OCI-LY7 (cell line): ENCODE data around the gene ZFYVE26. TPM values are rescaled to one million over a fixed set of nuclear protein-coding genes. Genes with fewer than 3 reads are reported as not detected.
A peak's percentile ranks its signal among the peaks of the same experiment; 100 is the strongest.
"Not testable (repeated sequence)": the region's sequence is repeated elsewhere in the genome, so short reads cannot be mapped to it uniquely, and the experiment has no call there.

ENCODE experiments used
- BruUV-seq: library from RNA; stranded (reverse); fragments of 400-500 nt; replicated peaks from 2 replicates; lab custom pipeline; 2021; lab: Mats Ljungman, UMichigan
- CTCF ChIA-PET: fragments of 300-600 bp; sonication (Branson Sonifier 250); formaldehyde crosslinking; loops from one replicate; lab custom pipeline; 2022; ENCODE audit warnings: antibody characterized with exemption; ENCODE audit not compliant: unreplicated experiment; lab: Charles Lee
- POLR2A ChIA-PET: fragments of 300-600 bp; sonication (Branson Sonifier 250); formaldehyde crosslinking; loops from one replicate; lab custom pipeline; 2022; ENCODE audit warnings: antibody characterized with exemption; lab: Charles Lee
- DNase-seq: peaks from one replicate; pipeline ENCODE4 v3.0.0-alpha.2; 2015; ENCODE audit warnings: low spot score
- H2AFZ ChIP-seq: fragments of 200-600 bp; sonication (generic), shearing (Covaris generic); 2 replicates; pipeline ENCODE4 v1.6.1; 2014; ENCODE audit warnings: mild to moderate bottlenecking, antibody characterized with exemption, low read length, moderate library complexity
- H3K27ac ChIP-seq: fragments of 200-600 bp; sonication (generic); 2 replicates; pipeline ENCODE4 v1.5.1; 2014; ENCODE audit warnings: mixed run types, low read depth, mild to moderate bottlenecking, moderate library complexity, low read length, inconsistent platforms; ENCODE audit not compliant: poor library complexity, severe bottlenecking
- H3K36me3 ChIP-seq: fragments of 200-600 bp; sonication (generic); 2 replicates; pipeline ENCODE4 v1.6.1; 2014; ENCODE audit warnings: mild to moderate bottlenecking, antibody characterized with exemption, low read length, moderate library complexity, mixed read lengths; ENCODE audit not compliant: insufficient read depth
- H3K4me1 ChIP-seq: fragments of 200-600 bp; sonication (generic); 2 replicates; pipeline ENCODE4 v1.5.1; 2014; ENCODE audit warnings: mild to moderate bottlenecking, low read length; ENCODE audit not compliant: insufficient read depth, poor library complexity, severe bottlenecking
- H3K4me2 ChIP-seq: fragments of 200-600 bp; sonication (generic); 2 replicates; pipeline ENCODE4 v1.6.1; 2014; ENCODE audit warnings: mild to moderate bottlenecking, low read length
- H3K4me3 ChIP-seq: fragments of 200-600 bp; sonication (generic); 2 replicates; pipeline ENCODE4 v1.5.1; 2014; ENCODE audit warnings: mild to moderate bottlenecking, low read depth, low read length; ENCODE audit not compliant: poor library complexity, severe bottlenecking
- H3K79me2 ChIP-seq: fragments of 200-600 bp; sonication (generic); 2 replicates; pipeline ENCODE4 v1.6.1; 2016; ENCODE audit warnings: low read depth, mild to moderate bottlenecking, low read length, moderate library complexity, mixed read lengths; ENCODE audit not compliant: insufficient read depth
- H3K9me2 ChIP-seq: fragments of 200-600 bp; sonication (generic); 2 replicates; pipeline ENCODE4 v1.6.1; 2016; ENCODE audit warnings: mild to moderate bottlenecking, low read length, mixed read lengths; ENCODE audit not compliant: insufficient read depth
- H3K9me3 ChIP-seq: fragments of 200-600 bp; sonication (generic); 2 replicates; pipeline ENCODE4 v1.6.1; 2014; ENCODE audit warnings: mild to moderate bottlenecking, mixed run types, low read length, mixed read lengths
- H4K20me1 ChIP-seq: fragments of 200-600 bp; sonication (generic); 2 replicates; pipeline ENCODE4 v1.6.1; 2014; ENCODE audit warnings: mild to moderate bottlenecking, antibody characterized with exemption, low read length, moderate library complexity, mixed read lengths; ENCODE audit not compliant: insufficient read depth
- EZH2phosphoT487 ChIP-seq: fragments of 200-600 bp; sonication (generic); IDR thresholded peaks from 2 replicates; pipeline ENCODE4 v1.6.1; 2018; ENCODE audit warnings: low read depth, borderline replicate concordance, mild to moderate bottlenecking, mixed run types, antibody characterized with exemption, low read length, moderate library complexity, mixed read lengths
- intact Hi-C: fragments of 100-400 bp; cut with micrococcal nuclease; formaldehyde crosslinking; loops from one replicate; pipeline ENCODE4 v1.10.0; 2022; ENCODE audit not compliant: unreplicated experiment
- total RNA-seq, 2 experiments: library from RNA; depleted of rRNA in 1 of 2; stranded (reverse); fragments of >200 nt in 1 of 2; shearing (Covaris generic) in 1 of 2; gene quantifications; 2 replicates each; pipeline ENCODE4 v1.2.3, GENCODE V29; 2014 to 2022
- TF ChIP-seq, protein P1 (sequence below): fragments of 200-600 bp; sonication (generic); conservative IDR thresholded peaks from 2 replicates; pipeline ENCODE4 v1.5.1; 2014; ENCODE audit warnings: mild to moderate bottlenecking, antibody characterized with exemption, low read length, moderate library complexity, mixed read lengths

ZFYVE26 gene
- total RNA-seq, 2 experiments from 2014 or later = 12.0 to 22.8 TPM

DNA sequence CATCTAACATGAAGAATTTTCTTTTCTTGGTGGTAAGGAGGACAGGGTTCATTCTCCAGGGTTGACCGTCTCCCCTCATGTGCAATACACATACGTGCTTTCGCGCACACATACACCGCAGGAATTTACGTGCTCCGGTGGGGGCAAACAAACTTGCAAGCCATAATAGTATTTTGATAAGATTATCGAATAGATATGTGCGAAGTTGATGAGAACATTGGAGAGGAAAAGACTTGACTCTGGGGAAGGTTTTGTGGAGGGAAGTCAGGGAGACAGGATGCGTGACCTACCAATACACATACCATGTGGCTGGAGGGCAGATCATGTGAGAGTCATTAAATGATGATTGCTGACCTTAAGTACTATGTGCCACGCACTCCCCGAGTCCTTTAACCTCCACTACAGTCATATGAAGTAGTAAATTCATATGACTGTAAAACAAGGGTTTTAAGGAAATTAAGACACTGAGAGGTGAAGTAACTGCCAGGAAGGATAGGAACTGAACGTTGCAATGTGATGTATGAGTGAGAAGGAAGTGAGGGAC is 4.1 kb upstream of the ZFYVE26 start:
- Histone ChIP-seq H2AFZ (peak overlapping the region; percentile 88), H4K20me1 (no peaks in the 10 kb centered on the region), H3K9me3 (no peaks in the 10 kb centered on the region), H3K9me2 (no peaks in the 10 kb centered on the region), H3K4me1 (peaks cover 38% of the 10 kb centered on the region), H3K4me2 (peak overlapping the region; percentile 84), H3K27ac (peak overlapping the region; percentile 39), H3K4me3 (peak overlapping the region; percentile 87), H3K79me2 (peaks cover 24% of the 10 kb centered on the region; the same call in 1 of the 2 replicates), H3K36me3 (peaks cover 2% of the 10 kb centered on the region; the same call in 1 of the 2 replicates)
- POLR2A ChIA-PET = interaction anchor here (0.6 kb wide), 2 partner anchors 113 to 151 kb away, joined by 3 to 6 read pairs; no protein-coding TSS in a partner anchor
- CTCF ChIA-PET = no interaction called here
- no TSS peak for BruUV-seq
- intact Hi-C loops = no loop called here
- peak; percentile 27 for DNase-seq
- TF ChIP-seq, protein P1, sequence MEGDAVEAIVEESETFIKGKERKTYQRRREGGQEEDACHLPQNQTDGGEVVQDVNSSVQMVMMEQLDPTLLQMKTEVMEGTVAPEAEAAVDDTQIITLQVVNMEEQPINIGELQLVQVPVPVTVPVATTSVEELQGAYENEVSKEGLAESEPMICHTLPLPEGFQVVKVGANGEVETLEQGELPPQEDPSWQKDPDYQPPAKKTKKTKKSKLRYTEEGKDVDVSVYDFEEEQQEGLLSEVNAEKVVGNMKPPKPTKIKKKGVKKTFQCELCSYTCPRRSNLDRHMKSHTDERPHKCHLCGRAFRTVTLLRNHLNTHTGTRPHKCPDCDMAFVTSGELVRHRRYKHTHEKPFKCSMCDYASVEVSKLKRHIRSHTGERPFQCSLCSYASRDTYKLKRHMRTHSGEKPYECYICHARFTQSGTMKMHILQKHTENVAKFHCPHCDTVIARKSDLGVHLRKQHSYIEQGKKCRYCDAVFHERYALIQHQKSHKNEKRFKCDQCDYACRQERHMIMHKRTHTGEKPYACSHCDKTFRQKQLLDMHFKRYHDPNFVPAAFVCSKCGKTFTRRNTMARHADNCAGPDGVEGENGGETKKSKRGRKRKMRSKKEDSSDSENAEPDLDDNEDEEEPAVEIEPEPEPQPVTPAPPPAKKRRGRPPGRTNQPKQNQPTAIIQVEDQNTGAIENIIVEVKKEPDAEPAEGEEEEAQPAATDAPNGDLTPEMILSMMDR = no peak
- no peak for TF ChIP-seq EZH2phosphoT487

DNA sequence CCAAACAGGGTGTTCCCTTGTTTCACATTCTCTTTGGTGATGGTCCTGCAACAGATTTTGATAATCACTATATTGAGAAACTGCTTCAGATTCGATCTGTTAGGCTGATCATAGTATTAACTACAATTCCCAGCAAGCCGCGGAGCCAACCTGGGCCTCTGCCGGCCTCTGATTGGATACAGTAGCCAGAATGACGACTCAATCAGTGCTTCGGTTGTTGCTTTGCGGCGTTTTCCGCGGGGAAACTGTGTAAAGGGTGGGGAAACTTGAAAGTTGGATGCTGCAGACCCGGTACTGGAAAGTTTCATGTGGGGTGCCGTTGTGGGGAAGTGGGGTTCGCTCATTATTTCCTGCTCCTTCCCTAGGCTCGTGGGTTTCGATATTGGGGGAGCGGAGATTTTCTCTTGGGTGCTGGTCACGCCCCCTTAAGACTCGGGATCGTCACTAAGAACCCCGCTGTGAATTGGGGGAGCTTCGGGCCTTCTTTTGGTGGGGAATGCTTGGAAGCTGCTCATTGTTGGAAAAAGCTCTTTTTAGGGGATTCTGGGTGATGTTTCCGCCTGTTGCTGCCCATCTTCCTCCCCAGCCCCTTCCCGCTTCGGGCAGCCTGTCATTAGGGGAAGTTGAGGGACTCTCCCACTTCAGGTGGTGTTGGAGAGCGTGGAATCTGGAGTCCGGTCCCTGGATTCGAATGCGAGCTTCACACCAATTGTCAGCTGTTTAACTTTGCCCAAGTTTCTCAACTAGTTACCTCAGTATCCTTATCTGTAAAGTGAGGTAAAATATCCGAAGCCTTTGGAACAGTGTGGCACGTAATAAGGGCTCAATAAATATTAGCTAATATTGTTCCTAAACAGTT is 3.4 kb upstream of the ZFYVE26 start, which contains the start of gene RAD51B:
Gene RAD51B, plus strand, starts transcription at position 217 of the 859 bp plus-strand sequence.
- POLR2A ChIA-PET = interaction anchor here (0.6 kb wide), 2 partner anchors 114 to 150 kb away, joined by 3 to 6 read pairs; no protein-coding TSS in a partner anchor
- Histone ChIP-seq H3K4me3 (peak within 1 kb of the TSS; percentile 87), H3K4me2 (peak within 1 kb of the TSS; percentile 84), H4K20me1 (no peaks in the 10 kb centered on the region), H3K9me3 (no peaks in the 10 kb centered on the region), H3K36me3 (no peaks in the 10 kb centered on the region), H2AFZ (peak within 1 kb of the TSS; percentile 88), H3K4me1 (peaks cover 45% of the 10 kb centered on the region), H3K79me2 (peaks cover 31% of the 10 kb centered on the region), H3K27ac (peak within 1 kb of the TSS; percentile 39), H3K9me2 (no peaks in the 10 kb centered on the region)
- TSS peak; percentile 76 for BruUV-seq
- intact Hi-C loops = loop anchor here (5.0 to 10.0 kb wide), 2 partner anchors 215 to 553 kb away; partner anchors contain the start of gene PIGH
- CTCF ChIA-PET = no interaction called here
- no peak for TF ChIP-seq EZH2phosphoT487
- peak; percentile 91 for DNase-seq

DNA sequence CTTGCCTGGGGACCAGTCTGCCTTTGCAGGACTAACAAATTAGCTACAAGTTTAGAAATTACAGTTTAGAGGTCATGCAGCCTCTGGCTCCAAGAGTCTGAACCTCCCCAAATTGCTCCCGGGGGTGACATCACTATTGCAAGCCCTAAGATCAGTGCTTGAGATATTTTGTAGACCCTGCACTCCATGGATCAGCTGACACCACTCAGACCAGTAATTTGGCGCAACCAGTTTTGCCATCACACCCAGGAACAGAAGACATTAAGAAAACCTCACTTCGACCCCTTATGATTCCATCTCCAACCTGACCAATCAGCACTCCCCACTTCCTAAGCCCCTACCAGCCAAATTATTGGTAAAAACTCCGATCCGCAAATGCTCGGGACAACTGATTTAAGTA is 2.1 kb upstream of the ZFYVE26 start:
- H3K9me3 ChIP-seq, H4K20me1 ChIP-seq, H3K4me2 ChIP-seq, H3K9me2 ChIP-seq, H3K4me3 ChIP-seq, CTCF ChIA-PET, H3K27ac ChIP-seq, BruUV-seq, H3K36me3 ChIP-seq, DNase-seq: not testable (repeated sequence)
- peaks cover 35% of the 10 kb centered on the region for H3K79me2 ChIP-seq
- intact Hi-C loops = loop anchor here (5.0 to 10.0 kb wide), 2 partner anchors 214 to 554 kb away; partner anchors contain the start of gene PIGH
- H2AFZ ChIP-seq = peak overlapping the region; percentile 88; the same call in 1 of the 2 replicates
- peaks cover 54% of the 10 kb centered on the region for H3K4me1 ChIP-seq
- POLR2A ChIA-PET = interaction anchor here (0.7 to 1.2 kb wide), 2 partner anchors 143 to 324 kb away, joined by 3 to 4 read pairs; no protein-coding TSS in a partner anchor
